ENCODE results near the gene CZIB. TPM values are rescaled to one million over a fixed set of nuclear protein-coding genes. Genes with fewer than 3 reads are reported as not detected.

CZIB gene
- total RNA-seq, 2 experiments from 2014 or later, result 35.3 to 36.4 TPM

DNA sequence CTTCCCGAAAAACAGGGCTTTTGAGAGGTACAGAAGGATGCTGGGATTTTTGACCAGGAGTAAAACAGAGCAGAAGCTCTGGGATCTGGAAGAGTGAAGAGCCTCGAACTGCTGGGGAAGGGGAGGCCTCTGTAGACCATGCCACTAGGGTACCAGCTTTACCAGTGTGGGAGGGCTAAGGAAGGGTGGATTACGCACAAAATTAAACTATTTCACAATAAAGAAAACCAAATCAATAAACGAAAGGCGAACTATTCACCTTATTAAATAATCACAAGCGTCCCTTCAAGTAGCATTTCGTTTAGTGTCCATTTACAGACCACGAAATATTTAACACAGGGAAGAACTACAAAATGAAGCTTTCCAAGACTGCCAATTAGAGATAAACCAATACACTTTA is 723 bp downstream of the CZIB start:
- no peak for ATAC-seq
- no peaks in the 10 kb centered on the region for H3K9me3 Mint-ChIP-seq
- no peaks in the 10 kb centered on the region for H3K27me3 Mint-ChIP-seq
- TF ChIP-seq, protein P1, sequence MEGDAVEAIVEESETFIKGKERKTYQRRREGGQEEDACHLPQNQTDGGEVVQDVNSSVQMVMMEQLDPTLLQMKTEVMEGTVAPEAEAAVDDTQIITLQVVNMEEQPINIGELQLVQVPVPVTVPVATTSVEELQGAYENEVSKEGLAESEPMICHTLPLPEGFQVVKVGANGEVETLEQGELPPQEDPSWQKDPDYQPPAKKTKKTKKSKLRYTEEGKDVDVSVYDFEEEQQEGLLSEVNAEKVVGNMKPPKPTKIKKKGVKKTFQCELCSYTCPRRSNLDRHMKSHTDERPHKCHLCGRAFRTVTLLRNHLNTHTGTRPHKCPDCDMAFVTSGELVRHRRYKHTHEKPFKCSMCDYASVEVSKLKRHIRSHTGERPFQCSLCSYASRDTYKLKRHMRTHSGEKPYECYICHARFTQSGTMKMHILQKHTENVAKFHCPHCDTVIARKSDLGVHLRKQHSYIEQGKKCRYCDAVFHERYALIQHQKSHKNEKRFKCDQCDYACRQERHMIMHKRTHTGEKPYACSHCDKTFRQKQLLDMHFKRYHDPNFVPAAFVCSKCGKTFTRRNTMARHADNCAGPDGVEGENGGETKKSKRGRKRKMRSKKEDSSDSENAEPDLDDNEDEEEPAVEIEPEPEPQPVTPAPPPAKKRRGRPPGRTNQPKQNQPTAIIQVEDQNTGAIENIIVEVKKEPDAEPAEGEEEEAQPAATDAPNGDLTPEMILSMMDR (IDR thresholded peaks at IDR 0.05), result no peak
- no peak for DNase-seq
- intact Hi-C loops (cut with micrococcal nuclease), result no loop called here
- peak overlapping the region; percentile 88 for H3K4me3 Mint-ChIP-seq
- POLR2A ChIA-PET, result interaction anchor here (1.1 to 3.4 kb wide), 5 partner anchors 9 to 24 kb away, joined by 3 to 15 read pairs (median 5); partner anchors contain the start of gene CPT2
- peaks cover 1% of the 10 kb centered on the region for H3K36me3 Mint-ChIP-seq (ENCODE audit: low read depth)
- H3K4me1 Mint-ChIP-seq (ENCODE audit: low read depth), result peaks cover 20% of the 10 kb centered on the region
- peak overlapping the region; percentile 97 for H3K27ac Mint-ChIP-seq
- CTCF ChIA-PET, result interaction anchor here (1.9 kb wide), 1 partner anchor 37 kb away, joined by 6 read pairs; no protein-coding TSS in a partner anchor

DNA sequence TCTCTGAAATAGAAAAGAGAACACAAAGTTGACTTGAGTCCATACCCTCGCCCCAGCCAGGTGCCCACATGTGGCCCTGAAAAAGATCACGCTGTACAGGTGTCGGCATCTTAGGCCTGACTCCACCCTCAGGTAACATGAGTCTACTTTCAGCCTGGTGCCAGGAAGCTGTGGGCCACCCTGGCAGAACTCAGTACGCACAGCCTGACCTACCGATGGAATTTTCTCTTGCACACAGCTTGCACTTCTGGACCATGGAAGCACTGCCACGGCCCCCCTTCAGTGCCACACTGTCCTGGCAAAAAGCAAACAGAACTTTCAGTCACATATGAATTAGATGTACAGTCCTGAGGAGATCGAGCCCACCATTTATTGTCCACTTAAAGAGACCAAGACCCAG is 2.2 kb downstream of the CZIB start:
- ATAC-seq (no peak), DNase-seq (no peak)
- H3K9me3 Mint-ChIP-seq, result no peaks in the 10 kb centered on the region
- intact Hi-C loops (cut with micrococcal nuclease), result no loop called here
- peaks cover 20% of the 10 kb centered on the region for H3K4me1 Mint-ChIP-seq (ENCODE audit: low read depth)
- ChIA-PET CTCF (interaction anchor here (1.9 kb wide), 1 partner anchor 36 kb away, joined by 6 read pairs; no protein-coding TSS in a partner anchor), POLR2A (interaction anchor here (3.4 kb wide), 1 partner anchor 22 kb away, joined by 15 read pairs; the partner anchor contains the start of gene CPT2)
- peaks cover 11% of the 10 kb centered on the region for H3K36me3 Mint-ChIP-seq (ENCODE audit: low read depth)
- H3K27ac Mint-ChIP-seq, result peak overlapping the region; percentile 68
- H3K4me3 Mint-ChIP-seq, result no peak overlapping the region
- H3K27me3 Mint-ChIP-seq, result no peaks in the 10 kb centered on the region
- TF ChIP-seq, protein P1 (IDR thresholded peaks at IDR 0.05), result no peak

DNA sequence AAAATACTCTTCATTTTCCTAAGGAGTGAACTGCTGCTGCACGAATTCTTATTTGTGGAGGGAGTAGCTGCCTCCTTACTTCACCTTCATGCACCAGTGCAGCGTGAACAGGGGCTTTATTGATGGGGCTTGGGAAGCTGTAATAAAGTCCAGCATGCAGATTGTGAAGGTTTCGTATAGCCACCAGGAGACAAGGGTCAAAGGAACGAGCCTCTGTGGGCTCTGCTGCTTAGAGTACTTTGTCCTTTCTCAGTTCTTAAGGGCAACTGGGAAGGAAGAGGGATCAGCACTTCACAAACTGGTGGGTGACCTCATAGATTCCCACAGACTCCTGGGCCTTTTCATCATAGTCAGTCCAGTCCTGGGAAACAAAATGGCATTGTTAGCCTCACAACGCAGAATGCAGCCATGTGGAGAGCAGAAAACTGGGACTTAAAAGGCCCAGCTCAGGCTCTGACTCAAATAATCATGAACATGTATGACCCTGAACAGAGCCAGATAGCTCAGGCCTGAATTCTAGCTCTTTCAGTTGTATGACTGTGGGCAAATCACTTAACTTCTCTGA is 6.0 kb downstream of the CZIB start:
- no peak overlapping the region for H3K4me3 Mint-ChIP-seq
- no peak for ATAC-seq
- DNase-seq, result no peak
- ChIA-PET CTCF (interaction anchor here (1.5 kb wide), 1 partner anchor 32 kb away, joined by 3 read pairs; no protein-coding TSS in a partner anchor), POLR2A (interaction anchor here (2.6 kb wide), 1 partner anchor 21 kb away, joined by 8 read pairs; no protein-coding TSS in a partner anchor)
- intact Hi-C loops (cut with micrococcal nuclease), result no loop called here
- H3K36me3 Mint-ChIP-seq (ENCODE audit: low read depth), result peaks cover 25% of the 10 kb centered on the region
- TF ChIP-seq, protein P1 (IDR thresholded peaks at IDR 0.05), result no peak
- H3K27me3 Mint-ChIP-seq, result no peaks in the 10 kb centered on the region
- H3K27ac Mint-ChIP-seq, result no peak overlapping the region
- no peaks in the 10 kb centered on the region for H3K9me3 Mint-ChIP-seq
- H3K4me1 Mint-ChIP-seq (ENCODE audit: low read depth), result peaks cover 9% of the 10 kb centered on the region

DNA sequence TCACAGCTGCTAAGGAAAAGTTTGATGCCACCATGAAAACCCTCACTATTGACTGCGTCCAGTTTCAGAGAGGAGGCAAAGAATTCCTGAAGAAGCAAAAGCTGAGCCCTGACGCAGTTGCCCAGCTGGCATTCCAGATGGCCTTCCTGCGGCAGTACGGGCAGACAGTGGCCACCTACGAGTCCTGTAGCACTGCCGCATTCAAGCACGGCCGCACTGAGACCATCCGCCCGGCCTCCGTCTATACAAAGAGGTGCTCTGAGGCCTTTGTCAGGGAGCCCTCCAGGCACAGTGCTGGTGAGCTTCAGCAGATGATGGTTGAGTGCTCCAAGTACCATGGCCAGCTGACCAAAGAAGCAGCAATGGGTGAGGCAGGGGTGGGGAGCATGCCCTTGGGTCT is 9.5 kb downstream of the CZIB start:
- H3K9me3 Mint-ChIP-seq, result peaks cover 6% of the 10 kb centered on the region
- no peaks in the 10 kb centered on the region for H3K4me1 Mint-ChIP-seq (ENCODE audit: low read depth)
- H3K27ac Mint-ChIP-seq, result no peak overlapping the region
- ATAC-seq (no peak), DNase-seq (no peak)
- TF ChIP-seq, protein P1 (IDR thresholded peaks at IDR 0.05), result no peak
- peaks cover 43% of the 10 kb centered on the region for H3K36me3 Mint-ChIP-seq (ENCODE audit: low read depth)
- H3K4me3 Mint-ChIP-seq, result no peak overlapping the region
- intact Hi-C loops (cut with micrococcal nuclease), result no loop called here
- POLR2A ChIA-PET, result no interaction called here
- no peaks in the 10 kb centered on the region for H3K27me3 Mint-ChIP-seq
- CTCF ChIA-PET, result no interaction called here

DNA sequence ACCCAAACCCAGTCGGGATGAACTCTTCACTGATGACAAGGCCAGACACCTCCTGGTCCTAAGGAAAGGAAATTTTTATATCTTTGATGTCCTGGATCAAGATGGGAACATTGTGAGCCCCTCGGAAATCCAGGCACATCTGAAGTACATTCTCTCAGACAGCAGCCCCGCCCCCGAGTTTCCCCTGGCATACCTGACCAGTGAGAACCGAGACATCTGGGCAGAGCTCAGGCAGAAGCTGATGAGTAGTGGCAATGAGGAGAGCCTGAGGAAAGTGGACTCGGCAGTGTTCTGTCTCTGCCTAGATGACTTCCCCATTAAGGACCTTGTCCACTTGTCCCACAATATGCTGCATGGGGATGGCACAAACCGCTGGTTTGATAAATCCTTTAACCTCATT is 10.1 kb downstream of the CZIB start:
- ChIA-PET POLR2A (no interaction called here), CTCF (no interaction called here)
- DNase-seq (no peak), ATAC-seq (no peak)
- H3K4me1 Mint-ChIP-seq (ENCODE audit: low read depth), result no peaks in the 10 kb centered on the region
- TF ChIP-seq, protein P1 (IDR thresholded peaks at IDR 0.05), result no peak
- intact Hi-C loops (cut with micrococcal nuclease), result no loop called here
- H3K27ac Mint-ChIP-seq, result no peak overlapping the region
- peaks cover 6% of the 10 kb centered on the region for H3K9me3 Mint-ChIP-seq
- peaks cover 48% of the 10 kb centered on the region for H3K36me3 Mint-ChIP-seq (ENCODE audit: low read depth)
- H3K27me3 Mint-ChIP-seq, result no peaks in the 10 kb centered on the region
- H3K4me3 Mint-ChIP-seq, result no peak overlapping the region
